Pulmonary artery endothelial cell (primary cell): ENCODE results near the gene TLCD3A. TPM values are rescaled to one million over a fixed set of nuclear protein-coding genes. Genes with fewer than 3 reads are reported as not detected.
"Not testable (repeated sequence)": the region's sequence is repeated elsewhere in the genome, so short reads cannot be mapped to it uniquely, and the experiment has no call there.

ENCODE experiments used
- DNase-seq: peaks from one replicate; pipeline ENCODE4 v3.0.0-alpha.2; 2011; ENCODE audit warnings: low read depth, low spot score
- total RNA-seq: library from RNA; depleted of rRNA; stranded (reverse); fragments of >200 nt; gene quantifications from 2 replicates; pipeline ENCODE4 v1.2.3, GENCODE V29; 2014

TLCD3A gene
- total RNA-seq, 1 donor from 2014 or later = 26.9 TPM

DNA sequence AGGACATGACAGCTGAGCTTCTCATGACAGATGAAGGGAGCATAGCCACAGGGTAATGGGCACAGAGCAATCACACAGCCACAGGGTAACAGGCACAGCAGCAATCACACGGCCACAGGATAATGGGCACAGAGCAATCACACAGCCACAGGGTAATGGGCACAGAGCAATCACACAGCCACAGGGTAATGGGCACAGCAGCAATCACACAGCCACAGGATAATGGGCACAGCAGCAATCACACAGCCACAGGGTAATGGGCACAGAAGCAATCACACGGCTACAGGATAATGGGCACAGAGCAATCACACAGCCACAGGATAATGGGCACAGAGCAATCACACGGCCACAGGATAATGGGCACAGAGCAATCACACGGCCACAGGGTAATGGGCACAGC lies 16.2 kb downstream of the TLCD3A start:
- not testable (repeated sequence) for DNase-seq

DNA sequence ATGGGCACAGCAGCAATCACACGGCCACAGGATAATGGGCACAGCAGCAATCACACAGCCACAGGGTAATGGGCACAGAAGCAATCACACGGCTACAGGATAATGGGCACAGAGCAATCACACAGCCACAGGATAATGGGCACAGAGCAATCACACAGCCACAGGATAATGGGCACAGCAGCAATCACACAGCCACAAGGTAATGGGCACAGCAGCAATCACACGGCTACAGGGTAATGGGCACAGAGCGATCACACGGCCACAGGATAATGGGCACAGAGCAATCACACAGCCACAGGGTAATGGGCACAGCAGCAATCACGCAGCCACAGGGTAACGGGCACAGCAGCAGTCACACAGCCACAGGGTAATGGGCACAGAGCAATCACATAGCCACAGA lies 17.0 kb downstream of the TLCD3A start:
- not testable (repeated sequence) for DNase-seq

DNA sequence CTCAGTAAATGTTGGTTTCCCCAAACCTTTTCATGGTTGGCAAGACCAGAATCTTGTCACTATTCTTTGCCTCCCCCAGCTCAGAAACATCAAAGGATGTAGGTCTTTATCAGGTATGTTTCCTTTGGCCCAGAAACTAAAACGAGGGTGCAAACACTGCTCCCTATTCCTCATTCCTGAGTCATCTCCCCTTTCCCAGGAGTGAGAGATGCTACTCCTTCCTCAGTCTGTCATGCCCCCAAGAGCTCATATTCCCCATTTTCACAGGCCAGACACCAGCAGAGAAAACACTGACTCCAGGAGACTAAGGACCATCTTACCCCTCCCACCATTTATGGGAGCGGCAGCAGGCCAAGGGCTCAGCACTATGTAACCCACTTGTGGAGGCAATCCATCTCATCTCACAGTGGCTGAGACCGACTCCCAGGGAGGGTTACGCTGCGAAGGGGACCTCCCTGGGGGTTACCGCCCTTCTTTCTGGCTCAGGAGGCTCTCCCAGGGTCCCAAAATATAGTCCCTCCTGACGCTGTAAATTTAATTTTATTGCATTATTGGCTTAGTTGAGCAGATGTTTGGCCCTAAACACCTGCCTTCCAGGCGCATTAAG lies 18.1 kb downstream of the TLCD3A start:
- no peak for DNase-seq

DNA sequence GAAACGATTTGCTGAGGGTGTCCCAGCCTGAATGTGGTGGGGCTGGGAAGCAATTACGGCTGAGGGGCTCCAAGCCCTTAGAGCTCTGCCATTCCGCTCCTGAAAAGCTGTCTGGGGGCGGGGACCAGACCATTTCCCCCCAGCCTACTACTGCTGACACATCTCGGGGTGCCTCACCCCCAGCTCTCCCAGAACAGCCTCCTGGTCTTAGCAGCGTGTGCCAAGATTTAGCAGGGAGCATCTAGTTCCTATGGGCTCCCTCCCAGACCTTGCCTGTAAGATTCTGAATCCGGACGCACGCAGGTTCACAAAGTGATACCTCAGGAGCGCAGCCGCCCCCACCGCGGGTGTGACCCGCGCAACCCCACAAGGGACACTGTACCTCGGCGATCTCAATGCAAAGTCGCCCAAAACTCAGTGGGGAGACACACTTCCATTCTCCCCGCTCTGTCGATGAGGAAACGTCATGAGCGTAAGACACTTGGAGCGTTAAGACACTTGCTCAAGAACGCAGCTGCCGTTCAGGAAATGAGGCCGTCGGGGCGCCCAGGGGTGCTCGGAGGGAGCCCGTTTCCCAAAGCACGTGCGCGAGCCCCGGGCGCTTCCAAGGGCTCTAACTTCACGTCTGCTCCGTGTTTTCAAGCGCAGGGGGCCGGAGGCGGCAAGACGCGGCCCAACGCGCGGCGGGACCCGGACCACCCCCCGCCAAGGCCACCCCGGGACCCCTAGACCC lies 19.0 kb downstream of the TLCD3A start:
- no peak for DNase-seq

DNA sequence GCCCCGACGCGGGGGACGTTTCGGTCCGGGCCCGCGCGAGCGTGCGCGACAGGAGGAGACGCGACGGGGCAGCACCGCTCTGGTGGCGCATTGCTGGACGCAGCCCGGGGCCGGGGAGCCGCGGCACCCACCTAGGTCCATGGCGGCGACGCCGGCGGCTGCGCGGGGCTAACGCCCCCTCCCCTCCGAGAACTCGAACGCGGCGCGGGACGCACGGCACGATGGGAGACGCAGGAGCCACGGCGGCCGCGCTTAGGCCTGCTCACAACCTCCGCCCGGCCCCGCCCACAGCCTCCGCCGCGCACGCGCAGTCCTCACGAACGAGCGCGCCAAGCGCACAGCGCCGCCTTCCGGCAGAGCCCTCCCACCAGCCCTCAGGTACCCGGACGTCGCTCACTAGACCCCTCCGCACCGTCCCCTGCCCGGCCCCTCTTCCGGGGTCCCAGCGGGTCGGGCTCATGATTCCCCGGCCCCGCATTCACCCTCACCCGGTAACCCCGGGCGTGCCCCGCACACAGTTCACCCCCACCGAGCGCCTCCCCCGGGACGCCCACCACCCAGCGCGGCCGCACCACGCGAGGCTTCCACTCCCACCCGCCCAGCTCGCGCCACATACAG lies 19.7 kb downstream of the TLCD3A start, which contains the start of gene GEMIN4:
TSS of gene GEMIN4 (minus strand) at position 263 of the 618 bp plus-strand sequence. CDS start at position 141, 122 bp downstream.
- peak; percentile 44 for DNase-seq

DNA sequence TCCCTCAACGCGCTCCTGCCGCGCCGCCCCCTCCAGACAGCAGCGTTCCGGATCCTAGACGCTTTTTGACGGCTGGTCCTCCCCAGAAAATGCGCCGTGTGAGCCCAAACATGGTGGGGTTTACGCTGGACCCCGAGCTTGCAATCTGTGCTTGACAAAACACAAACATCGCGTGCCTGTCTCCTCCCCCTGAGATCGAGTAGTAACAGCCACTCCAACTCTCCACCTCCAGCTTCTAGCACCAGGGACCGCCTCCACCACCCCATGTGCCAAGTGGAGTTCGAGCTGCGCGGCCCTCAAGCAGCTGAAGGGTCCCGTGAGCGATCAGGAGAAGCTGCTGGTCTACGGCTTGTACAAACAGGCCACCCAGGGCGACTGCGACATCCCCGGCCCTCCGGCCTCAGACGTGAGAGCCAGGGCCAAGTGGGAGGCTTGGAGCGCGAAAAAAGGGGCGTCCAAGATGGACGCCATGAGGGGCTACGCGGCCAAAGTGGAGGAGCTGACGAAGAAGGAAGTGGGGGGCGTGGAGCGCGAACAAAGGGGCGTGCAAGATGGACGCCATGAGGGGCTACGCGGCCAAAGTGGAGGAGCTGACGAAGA lies 20.3 kb downstream of the TLCD3A start:
- DNase-seq = peak; percentile 37

DNA sequence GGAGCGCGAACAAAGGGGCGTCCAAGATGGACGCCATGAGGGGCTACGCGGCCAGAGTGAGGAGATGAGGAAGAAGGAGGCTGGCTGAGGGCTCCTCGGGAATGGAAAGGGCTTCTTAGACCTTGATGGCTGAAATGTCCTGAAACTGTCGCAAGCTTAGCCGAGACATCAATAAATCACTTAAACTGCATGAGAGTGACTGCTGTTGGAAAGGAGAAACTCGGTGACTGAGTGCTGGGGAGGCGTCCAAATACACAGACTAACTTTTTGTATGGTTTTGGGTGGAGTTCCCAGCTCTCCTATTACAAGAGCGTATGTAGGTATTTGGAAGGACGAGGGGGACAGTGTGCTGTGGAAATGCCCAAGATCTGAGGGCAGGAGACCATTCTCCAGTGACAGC lies 21.0 kb downstream of the TLCD3A start:
- DNase-seq = no peak

DNA sequence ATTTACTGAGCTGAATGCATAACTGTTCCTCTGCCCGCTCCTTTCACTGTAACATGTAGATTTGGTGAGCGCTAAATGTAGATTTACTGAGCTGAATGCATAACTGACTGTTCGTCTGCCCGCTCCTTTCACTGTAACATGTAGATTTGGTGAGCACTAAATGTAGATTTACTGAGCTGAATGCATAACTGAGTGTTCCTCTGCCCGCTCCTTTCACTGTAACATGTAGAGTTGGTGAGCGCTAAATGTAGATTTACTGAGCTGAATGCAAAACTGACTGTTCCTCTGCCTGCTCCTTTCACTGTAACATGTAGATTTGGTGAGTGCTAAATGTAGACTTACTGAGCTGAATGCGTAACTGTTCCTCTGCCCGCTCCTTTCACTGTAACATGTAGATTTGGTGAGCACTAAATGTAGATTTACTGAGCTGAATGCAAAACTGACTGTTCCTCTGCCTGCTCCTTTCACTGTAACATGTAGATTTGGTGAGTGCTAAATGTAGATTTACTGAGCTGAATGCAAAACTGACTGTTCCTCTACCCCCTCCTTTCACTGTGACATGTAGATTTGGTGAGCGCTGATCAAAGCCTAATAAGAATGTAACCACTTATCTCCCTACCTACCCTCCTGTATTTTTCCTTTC lies 23.0 kb downstream of the TLCD3A start:
- not testable (repeated sequence) for DNase-seq

DNA sequence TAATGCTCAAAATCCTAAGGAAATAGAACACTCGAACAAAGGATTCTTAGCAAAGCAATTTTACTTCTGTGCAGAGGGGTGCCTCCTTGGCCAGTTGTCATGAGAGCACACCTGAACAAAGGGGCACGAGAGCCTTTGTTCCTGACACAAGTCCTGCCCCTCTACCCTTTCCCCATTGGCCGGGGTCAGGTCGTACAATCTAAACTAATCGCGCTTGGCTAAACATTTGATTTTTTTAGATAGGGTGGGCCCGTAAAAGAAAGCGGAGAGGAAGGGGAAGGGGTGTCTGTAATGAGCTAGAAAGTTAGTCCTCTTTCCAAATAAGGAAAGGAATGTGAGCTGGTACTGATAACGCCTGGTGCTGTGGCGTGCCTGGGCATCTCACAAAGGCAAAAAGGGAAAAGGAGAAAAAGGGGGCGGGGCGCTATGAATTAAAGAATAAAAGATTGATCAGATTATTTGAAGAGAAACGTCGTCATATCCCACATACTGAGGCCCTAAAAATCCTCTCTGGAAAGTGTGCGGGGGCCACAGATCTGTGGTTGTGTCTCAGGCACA lies 23.7 kb downstream of the TLCD3A start:
- DNase-seq = not testable (repeated sequence)

DNA sequence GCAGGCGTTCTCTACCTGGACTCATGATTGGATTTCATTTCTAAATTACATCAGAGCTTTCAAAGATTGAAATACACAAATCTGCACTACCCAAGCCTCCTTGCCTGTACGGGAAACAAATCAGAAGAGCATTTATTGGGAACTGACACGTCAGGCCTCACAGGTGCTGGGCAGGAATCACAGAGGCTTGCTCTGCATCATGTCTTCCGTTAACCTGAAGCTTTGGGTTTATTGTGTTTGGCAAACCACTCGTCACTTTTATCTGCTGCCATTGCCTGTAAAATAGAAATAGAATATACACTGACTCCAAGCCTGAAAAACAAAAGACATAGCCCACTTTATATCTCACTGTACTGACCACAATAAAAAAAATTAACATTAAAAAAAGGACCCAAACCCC lies 27.6 kb downstream of the TLCD3A start:
- DNase-seq = no peak

DNA sequence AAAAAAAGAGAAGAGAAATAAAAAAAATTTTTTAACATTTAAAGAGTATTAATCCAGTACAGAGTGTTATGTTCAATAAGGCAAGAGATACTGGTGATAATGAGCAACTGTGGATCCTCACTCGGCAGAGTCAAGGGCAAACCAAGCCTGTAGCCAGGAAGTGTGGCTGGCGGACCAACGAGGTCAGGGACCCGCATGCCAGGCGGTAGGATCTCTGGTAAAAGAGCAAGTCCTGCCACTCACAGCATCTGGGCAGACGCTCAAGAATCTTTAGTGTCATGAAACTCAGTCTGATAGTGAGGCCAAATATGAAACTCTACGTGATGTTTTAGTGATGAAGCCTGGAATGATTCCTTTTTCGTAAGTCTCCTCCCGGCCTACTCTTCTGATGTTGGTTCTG lies 28.0 kb downstream of the TLCD3A start:
- no peak for DNase-seq

DNA sequence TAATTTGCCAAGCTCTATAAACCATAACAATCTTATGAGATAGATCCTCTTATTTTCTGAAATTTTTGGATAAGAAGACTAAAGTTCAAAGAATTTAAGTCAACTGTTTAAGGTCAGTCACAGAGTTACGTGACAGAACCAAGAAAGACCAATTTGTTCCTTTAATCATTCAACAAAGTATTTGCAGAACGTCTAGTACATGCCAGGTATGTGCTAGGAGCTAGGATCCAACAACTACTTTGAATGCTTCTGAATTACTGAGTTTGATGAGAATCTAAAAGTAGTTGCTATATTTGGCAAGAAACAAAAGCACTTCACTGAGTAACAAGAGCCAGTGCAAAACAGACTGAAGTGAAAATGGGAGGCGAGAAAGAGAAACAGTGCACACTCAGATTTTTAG lies 34.7 kb downstream of the TLCD3A start:
- no peak for DNase-seq

DNA sequence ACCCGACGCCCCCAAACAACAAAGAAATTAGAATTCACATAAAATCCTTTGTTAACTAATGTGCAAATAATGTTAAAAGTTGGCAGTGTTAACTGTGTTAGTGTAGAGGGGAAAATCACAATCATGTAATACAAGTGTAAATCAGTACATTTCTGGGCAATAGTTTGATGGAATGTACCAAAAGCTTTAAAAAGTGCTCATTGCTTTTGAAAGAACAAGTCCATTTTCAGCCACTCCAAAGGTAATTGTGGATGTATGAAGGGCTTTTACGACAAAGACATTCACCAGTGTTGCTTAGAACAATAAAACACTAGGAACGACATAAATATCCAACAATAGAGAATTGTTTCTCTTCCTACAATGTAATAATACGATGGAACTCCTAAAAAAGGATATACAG lies 40.6 kb downstream of the TLCD3A start:
- DNase-seq = no peak

DNA sequence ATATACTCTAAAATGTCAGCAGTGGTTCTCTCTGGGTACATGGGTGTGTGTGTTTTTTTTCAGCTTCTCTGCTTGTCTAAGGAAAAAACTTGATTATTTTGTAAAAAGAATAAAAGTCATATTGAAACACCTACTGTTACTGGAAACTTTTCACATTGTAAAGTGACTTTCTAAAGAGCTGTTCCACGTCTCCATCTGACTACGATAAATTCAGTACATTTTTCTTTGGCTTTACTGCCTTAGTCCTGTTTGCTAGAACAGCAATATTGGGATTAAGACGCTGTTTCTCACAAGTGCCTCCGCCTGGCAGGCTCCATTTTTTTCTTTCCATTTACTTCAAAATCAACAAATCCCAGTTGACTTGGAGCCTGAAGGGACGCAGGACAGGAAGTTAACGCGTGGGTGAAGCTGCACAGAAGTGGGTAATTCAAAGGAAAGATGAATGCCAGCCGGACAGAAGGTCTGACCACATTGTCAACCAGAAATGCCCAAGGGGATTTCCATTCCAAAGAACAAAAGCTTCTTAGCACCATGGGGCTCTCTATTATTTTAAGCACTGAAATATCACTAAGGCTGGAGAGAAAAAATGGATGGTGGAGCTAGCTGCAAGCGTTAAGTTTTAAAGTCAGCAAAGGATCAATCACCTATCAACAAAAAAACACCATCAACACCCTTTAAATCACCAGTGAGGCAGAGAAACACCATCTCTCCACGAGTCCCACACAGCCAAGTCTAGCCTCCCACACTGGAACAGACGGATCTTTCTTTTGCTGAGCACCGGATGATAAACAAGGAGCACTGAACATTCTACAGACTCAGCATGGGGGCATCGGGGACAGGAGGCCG lies 41.3 kb downstream of the TLCD3A start:
- DNase-seq = no peak

DNA sequence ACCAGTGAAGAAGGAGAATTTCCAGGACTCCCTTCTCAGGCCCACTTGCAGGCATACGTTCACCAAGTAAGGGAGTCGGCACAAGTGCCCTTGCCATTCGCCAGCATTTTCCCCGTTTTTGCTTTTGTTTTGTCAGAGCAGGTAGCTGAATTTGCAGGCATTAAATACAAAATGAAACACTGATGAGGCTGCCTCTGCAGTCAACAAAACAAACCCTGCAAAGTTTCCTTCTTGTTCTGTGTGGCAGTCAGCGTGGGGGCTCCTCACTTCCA lies 41.9 kb downstream of the TLCD3A start:
- DNase-seq = no peak

DNA sequence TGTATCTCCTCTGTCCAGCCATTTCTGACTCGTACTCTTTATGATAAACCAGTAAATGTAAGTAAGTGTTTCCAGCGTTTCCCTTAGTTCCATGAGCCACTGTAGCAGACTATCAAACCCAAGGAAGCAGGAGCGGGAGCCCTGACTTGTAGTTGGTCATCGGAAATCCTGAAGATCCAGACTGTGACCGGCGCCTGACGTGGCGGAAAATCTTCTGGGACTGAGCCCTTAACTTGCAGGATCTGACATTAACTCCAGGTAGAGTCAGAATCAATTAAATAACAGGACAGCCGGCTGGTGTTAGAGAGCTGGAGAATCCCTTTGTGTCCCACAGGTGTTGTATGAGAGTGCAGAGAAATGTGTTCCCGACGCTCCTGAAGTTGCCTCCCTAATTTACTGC lies 45.7 kb downstream of the TLCD3A start:
- DNase-seq = no peak

DNA sequence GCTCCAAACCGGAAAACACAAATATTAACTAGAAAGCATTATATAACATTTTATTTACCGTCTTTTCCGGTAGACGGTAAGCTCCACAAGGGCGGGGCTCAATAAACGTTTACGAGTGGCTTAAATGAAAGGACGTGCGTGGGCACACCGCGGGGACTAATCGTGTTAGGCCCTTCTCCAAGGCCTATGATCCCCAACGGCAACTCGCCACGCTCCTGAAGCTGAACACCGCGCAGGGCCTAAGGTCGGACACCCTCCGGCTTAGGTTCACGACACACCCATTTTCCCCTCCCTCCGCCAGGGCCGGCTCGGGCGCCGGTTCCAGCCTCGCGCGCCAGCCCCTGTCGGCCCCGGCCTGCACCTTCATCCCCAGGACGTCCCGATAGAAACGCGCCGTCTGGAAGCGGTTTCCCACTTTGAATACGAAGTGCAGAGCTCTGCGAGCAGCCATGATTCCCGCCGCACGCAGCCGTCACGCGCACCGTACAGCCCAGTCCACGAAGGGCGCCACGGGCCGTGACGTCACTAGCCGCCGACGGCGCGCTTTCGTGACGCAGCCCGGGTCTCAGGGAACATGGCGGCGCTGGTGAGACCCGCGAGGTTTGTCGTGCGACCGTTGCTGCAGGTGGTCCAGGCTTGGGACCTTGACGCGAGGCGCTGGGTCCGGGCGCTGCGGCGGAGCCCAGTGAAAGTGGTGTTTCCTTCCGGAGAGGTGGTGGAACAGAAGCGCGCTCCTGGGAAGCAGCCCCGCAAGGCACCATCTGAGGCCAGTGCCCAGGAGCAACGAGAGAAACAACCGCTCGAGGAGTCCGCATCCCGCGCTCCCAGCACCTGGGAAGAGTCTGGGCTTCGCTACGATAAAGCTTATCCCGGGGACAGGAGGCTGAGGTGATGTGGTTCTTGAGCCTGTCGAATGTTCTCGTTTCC lies 49.7 kb downstream of the TLCD3A start, which contains the start of the genes GLOD4 and MRM3:
TSS of gene GLOD4 (minus strand) at position 476 of the 927 bp plus-strand sequence. CDS start at position 451, 25 bp downstream.
TSS of gene MRM3 (plus strand) at position 549 of the 927 bp plus-strand sequence. CDS start at position 575, 26 bp downstream.
- DNase-seq = peak; percentile 54

DNA sequence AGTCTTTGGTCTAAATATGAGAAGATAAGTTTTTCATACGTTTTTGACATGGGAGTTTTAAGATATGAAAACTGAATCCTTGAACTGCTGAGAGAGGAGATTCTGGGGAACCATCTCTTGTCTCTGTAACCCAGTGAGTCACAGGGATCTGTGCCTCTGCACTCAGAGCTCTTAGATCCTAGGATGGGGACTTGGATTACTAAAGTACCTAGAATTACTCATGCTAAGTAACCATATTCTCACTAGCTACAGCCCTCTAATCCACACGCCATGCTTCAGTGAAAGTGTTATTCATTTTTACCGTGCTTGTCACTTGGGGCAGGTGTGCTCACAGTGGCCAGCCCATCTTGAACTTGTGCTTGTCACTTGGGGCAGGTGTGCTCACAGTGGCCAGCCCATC lies 51.7 kb downstream of the TLCD3A start:
- no peak for DNase-seq

DNA sequence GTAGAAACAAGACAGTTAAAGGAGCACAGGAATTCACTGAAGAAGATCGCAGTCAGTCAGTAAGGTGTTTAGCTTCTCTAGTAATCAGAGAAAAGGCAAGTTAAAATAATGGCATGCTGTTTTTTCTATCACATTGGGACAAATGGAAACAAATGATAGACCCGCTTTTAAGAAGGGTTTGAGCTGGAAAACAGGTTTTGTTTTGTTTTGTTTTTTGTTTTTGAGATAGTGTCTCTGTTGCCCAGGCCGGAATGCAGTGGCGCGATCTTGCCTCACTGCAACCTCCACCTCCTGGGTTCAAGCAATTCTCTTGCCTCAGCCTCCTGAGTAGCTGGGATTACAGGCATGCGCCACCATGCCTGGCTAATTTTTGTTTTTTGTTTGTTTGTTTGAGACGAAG lies 53.5 kb downstream of the TLCD3A start:
- DNase-seq = not testable (repeated sequence)
